Body of pancreas (tissue), 4 donors: ENCODE data around the gene GLIS2.

Source experiments
- CTCF ChIP-seq, 7 experiments: fragments of 450-650 bp in 4 of 7; fragments of 200-600 bp in 3 of 7; sonication (generic) in 3 of 7; IDR thresholded peaks; one replicate each; pipeline ENCODE4 v1.5.1; 2016 to 2019; ENCODE audit warnings: antibody characterized with exemption in 7 of 7
- POLR2A ChIP-seq, 3 donors: fragments of 450-650 bp; IDR thresholded peaks; one replicate each; pipeline ENCODE4 v1.6.1; 2016; ENCODE audit warnings: antibody characterized with exemption in 3 of 3, mild to moderate bottlenecking in 2 of 3

- no peak for TF ChIP-seq CTCF (IDR thresholded peaks at IDR 0.05)
- TF ChIP-seq POLR2A (IDR thresholded peaks at IDR 0.05) = no peak
These were observed 31.1 kb downstream of the GLIS2 start for GRCh38 chr16:4347010-4347409.
